ENCODE data around the gene CMIP. TPM values are rescaled to one million over a fixed set of nuclear protein-coding genes. Genes with fewer than 3 reads are reported as not detected.
A peak's percentile ranks its signal among the peaks of the same experiment; 100 is the strongest.
"Not testable (repeated sequence)": the region's sequence is repeated elsewhere in the genome, so short reads cannot be mapped to it uniquely, and the experiment has no call there.

CMIP gene
- total RNA-seq, 6 experiments from 2014 or later: 12.2 to 23.0 (median 16.5) TPM

GRCh38 chr16:81399909-81400308 lies 44.7 kb upstream of the CMIP start:
- intact Hi-C loops (cut with DNase I): no loop called here
- TF ChIP-seq, protein P1, sequence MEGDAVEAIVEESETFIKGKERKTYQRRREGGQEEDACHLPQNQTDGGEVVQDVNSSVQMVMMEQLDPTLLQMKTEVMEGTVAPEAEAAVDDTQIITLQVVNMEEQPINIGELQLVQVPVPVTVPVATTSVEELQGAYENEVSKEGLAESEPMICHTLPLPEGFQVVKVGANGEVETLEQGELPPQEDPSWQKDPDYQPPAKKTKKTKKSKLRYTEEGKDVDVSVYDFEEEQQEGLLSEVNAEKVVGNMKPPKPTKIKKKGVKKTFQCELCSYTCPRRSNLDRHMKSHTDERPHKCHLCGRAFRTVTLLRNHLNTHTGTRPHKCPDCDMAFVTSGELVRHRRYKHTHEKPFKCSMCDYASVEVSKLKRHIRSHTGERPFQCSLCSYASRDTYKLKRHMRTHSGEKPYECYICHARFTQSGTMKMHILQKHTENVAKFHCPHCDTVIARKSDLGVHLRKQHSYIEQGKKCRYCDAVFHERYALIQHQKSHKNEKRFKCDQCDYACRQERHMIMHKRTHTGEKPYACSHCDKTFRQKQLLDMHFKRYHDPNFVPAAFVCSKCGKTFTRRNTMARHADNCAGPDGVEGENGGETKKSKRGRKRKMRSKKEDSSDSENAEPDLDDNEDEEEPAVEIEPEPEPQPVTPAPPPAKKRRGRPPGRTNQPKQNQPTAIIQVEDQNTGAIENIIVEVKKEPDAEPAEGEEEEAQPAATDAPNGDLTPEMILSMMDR (IDR thresholded peaks at IDR 0.05): no peak
- TF ChIP-seq POLR2A (IDR thresholded peaks at IDR 0.05): no peak
- H3K27ac ChIP-seq: no peak overlapping the region
- WGBS (ENCODE audit: insufficient coverage, low coverage, low lambda C conversion rate, missing lambda C conversion rate): 86% methylated on average over 1 of the region's 1 CpG
- no peaks in the 10 kb centered on the region for H3K4me1 ChIP-seq
- no peaks in the 10 kb centered on the region for H3K36me3 ChIP-seq
- DNase-seq: no peak
- no peaks in the 10 kb centered on the region for H3K27me3 ChIP-seq
- ATAC-seq: no peak
- no peaks in the 10 kb centered on the region for H3K9me3 ChIP-seq
- no peak overlapping the region for H3K4me3 ChIP-seq

- H3K9me3 ChIP-seq: no peaks in the 10 kb centered on the region
- ATAC-seq (peak; percentile 17 to 55 (median 37)), DNase-seq (peak in 1 of 3 donors; percentile 67)
- no peaks in the 10 kb centered on the region for H3K27me3 ChIP-seq
- no peaks in the 10 kb centered on the region for H3K4me1 ChIP-seq
- intact Hi-C loops (cut with DNase I): no loop called here
- TF ChIP-seq, protein P1 (IDR thresholded peaks at IDR 0.05): no peak
- TF ChIP-seq POLR2A (IDR thresholded peaks at IDR 0.05): no peak
- H3K36me3 ChIP-seq: no peaks in the 10 kb centered on the region
- H3K4me3 ChIP-seq: no peak overlapping the region
- no peak overlapping the region for H3K27ac ChIP-seq
- 27% methylated on average over 10 of the region's 19 CpGs for WGBS (ENCODE audit: insufficient coverage, low coverage, low lambda C conversion rate, missing lambda C conversion rate)
These were observed 43.3 kb upstream of the CMIP start for GRCh38 chr16:81401035-81401950.

GRCh38 chr16:81403208-81403600 lies 41.4 kb upstream of the CMIP start:
- no peak for TF ChIP-seq POLR2A (IDR thresholded peaks at IDR 0.05)
- TF ChIP-seq, protein P1 (IDR thresholded peaks at IDR 0.05): no peak
- H3K27ac ChIP-seq: no peak overlapping the region
- intact Hi-C loops (cut with DNase I): loop anchor here in 1 of 2 donors (2.0 kb wide), 1 partner anchor 322 kb away; no protein-coding TSS in a partner anchor
- H3K4me1 ChIP-seq: no peaks in the 10 kb centered on the region
- H3K4me3 ChIP-seq: no peak overlapping the region
- no peaks in the 10 kb centered on the region for H3K36me3 ChIP-seq
- H3K27me3 ChIP-seq: no peaks in the 10 kb centered on the region
- H3K9me3 ChIP-seq: no peaks in the 10 kb centered on the region
- ATAC-seq (no peak), DNase-seq (no peak)
- 17% methylated on average over 5 of the region's 5 CpGs for WGBS (ENCODE audit: insufficient coverage, low coverage, low lambda C conversion rate, missing lambda C conversion rate)

DNA sequence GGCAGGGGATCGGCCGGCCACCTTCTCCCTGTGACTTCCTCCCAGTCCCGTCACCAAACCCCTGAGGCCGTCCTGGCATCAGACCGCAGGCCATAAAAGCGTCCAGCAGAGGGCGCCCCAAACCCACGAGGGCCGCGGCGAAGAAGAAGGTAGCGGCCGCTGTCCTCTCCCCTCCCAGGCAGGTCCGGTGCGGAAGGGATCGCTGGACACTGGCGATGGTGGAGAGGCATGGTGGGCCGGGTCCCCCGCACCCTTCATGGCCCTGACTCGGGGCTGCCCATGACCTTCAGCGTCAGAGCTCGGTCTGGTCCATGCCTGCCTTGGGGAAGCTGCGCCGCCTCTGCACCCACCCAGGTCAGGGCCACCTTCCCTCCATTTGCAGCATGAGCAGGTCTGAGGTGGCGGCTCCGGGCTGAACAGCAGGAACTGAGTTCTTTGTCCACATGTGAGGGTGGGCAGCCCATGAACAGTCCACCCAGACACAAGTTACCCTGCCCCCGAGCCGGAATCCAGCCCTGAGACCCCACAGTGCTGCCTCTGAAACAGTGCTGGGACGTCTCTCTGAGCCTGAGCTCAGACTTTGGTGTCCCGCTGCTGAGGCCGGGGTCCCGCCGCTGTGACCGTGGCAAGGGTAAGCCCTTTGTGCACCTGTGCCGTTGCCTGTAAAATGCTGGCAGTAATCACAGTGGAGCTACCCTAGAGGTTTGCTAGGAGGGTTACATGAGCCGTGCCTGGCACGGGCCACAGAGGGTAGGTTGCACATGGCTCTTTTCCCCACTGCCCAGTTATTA lies 40.8 kb upstream of the CMIP start:
- no peaks in the 10 kb centered on the region for H3K9me3 ChIP-seq
- WGBS (ENCODE audit: insufficient coverage, low coverage, low lambda C conversion rate, missing lambda C conversion rate): 20% methylated on average over 5 of the region's 37 CpGs
- no peak for TF ChIP-seq POLR2A (IDR thresholded peaks at IDR 0.05)
- TF ChIP-seq, protein P1 (IDR thresholded peaks at IDR 0.05): peak; percentile 93 to 98 (median 96)
- no peak overlapping the region for H3K27ac ChIP-seq
- no peaks in the 10 kb centered on the region for H3K4me1 ChIP-seq
- DNase-seq: peak; percentile 88 to 90 (median 89)
- ATAC-seq: peak; percentile 96 to 100 (median 98)
- no peaks in the 10 kb centered on the region for H3K36me3 ChIP-seq
- intact Hi-C loops (cut with DNase I): loop anchor here in 1 of 2 donors (2.0 kb wide), 1 partner anchor 321 kb away; no protein-coding TSS in a partner anchor
- H3K4me3 ChIP-seq: peak overlapping the region in 2 of 3 donors; percentile 29 to 40
- no peaks in the 10 kb centered on the region for H3K27me3 ChIP-seq

DNA sequence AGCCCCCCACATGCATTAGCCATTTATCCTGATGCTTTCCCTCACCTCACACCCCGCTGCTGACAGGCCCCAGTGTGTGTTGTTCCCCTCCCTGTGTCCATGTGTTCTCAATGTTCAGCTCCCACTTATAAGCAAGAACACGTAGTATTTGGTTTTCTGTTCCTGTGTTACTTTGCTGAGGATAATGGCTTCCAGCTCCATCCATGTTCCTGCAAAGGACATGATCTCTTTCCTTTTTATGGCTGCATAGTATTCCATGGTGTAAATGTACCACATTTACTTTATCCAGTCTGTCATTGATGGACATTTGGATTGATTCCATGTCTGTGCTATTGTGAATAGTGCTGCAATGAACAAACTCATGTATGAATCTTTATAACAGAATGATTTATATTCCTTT lies 39.6 kb upstream of the CMIP start:
- DNase-seq; intact Hi-C loops (cut with DNase I); H3K9me3 ChIP-seq; H3K27ac ChIP-seq; H3K4me3 ChIP-seq; ATAC-seq; H3K4me1 ChIP-seq; H3K27me3 ChIP-seq; H3K36me3 ChIP-seq: not testable (repeated sequence)
- 82% methylated on average over 2 of the region's 2 CpGs for WGBS (ENCODE audit: insufficient coverage, low coverage, low lambda C conversion rate, missing lambda C conversion rate)

All from right lobe of liver (tissue), 6 donors.